A204.1 (cell line): ENCODE results near the gene ATP10A.

Experiments
- FAIRE-seq: peaks from 2 replicates; lab custom pipeline; 2012; peaks lifted over from hg19 to GRCh38; lab: Jason Lieb, UNC

ATP10A gene, protein sequence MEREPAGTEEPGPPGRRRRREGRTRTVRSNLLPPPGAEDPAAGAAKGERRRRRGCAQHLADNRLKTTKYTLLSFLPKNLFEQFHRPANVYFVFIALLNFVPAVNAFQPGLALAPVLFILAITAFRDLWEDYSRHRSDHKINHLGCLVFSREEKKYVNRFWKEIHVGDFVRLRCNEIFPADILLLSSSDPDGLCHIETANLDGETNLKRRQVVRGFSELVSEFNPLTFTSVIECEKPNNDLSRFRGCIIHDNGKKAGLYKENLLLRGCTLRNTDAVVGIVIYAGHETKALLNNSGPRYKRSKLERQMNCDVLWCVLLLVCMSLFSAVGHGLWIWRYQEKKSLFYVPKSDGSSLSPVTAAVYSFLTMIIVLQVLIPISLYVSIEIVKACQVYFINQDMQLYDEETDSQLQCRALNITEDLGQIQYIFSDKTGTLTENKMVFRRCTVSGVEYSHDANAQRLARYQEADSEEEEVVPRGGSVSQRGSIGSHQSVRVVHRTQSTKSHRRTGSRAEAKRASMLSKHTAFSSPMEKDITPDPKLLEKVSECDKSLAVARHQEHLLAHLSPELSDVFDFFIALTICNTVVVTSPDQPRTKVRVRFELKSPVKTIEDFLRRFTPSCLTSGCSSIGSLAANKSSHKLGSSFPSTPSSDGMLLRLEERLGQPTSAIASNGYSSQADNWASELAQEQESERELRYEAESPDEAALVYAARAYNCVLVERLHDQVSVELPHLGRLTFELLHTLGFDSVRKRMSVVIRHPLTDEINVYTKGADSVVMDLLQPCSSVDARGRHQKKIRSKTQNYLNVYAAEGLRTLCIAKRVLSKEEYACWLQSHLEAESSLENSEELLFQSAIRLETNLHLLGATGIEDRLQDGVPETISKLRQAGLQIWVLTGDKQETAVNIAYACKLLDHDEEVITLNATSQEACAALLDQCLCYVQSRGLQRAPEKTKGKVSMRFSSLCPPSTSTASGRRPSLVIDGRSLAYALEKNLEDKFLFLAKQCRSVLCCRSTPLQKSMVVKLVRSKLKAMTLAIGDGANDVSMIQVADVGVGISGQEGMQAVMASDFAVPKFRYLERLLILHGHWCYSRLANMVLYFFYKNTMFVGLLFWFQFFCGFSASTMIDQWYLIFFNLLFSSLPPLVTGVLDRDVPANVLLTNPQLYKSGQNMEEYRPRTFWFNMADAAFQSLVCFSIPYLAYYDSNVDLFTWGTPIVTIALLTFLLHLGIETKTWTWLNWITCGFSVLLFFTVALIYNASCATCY (N-terminal part only)

DNA sequence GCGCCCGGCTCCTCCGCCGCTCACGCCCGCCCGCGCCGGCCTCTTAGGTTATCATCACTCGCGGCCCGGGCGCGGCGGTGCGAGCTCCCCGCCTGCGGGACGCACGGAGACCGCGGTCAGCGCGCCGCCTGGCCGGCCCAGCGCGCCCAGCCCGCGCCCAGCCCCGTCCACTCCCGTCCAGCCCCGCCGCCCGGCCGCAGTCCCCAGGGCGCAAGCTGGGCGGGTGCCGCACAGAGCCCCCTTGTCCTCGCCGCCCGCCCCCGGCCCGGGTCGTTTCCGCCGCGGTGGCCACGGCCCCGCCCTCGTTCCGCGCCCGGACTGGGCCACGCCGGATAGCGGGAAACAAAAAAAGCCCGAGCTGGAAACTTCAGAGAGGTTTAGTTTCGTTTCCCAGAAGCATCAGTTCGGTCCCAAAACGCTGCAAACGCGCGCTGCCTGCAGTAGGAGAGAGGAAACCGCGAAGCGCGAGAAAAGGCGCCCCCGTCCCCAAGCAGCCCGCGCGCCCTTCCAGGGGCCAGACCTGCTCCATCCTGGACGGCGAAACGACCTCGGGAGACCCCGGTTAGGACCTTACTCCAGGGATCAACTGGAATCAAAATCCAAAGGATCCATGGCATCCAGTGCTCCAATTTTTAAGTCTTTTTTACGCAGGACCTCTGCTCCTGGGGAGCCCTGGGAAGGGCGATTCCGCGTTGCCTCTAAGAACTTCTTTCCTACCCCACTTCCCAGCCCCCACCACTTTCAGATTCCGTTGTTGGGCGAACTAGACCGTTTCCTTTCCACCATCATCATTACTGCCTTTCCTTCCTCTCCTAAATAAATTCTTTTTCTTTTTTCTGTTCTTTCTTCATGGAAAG lies at the start of gene ATP10A:
TSS of gene ATP10A (minus strand) at position 217 of the 857 bp plus-strand sequence. CDS start 231 bp downstream, outside the sequence.
- FAIRE-seq = no peak

DNA sequence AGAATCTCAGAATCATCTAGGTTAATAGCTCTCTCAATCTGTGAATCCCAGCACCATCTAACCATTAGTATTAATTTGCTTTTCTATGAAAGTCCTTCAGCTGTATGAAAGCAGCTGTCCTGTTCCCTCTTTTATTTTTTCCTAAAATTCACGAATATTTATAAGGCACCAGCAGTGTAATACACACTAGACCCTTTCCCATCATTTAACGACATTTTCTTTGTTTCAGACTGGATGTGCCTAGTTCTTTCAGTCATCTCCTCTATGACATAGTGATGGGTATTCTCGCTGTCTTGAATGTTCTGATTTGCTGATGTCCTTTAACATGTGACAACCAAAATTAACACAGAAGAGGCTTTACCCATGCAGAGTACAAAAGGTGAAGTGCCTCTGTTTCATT lies 48.9 kb upstream of the ATP10A start:
- no peak for FAIRE-seq

DNA sequence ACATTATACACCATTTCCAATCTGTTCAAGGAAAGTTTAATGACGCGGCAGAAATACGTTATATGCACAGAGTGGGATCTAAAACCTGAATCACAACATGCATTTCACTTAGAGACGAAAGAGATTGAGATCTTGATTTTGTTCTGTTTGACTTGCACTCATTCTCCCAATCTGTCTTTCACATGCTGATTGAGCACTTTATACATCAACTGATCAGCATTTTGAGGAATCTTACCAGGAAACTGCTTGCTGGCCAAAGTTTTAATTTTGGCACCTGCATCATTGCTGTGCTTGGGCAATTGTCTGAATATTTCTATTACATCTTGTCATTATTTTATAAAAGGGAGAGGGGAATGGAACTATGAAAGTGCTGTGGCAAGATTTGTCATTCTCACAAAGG lies 47.7 kb upstream of the ATP10A start:
- no peak for FAIRE-seq

DNA sequence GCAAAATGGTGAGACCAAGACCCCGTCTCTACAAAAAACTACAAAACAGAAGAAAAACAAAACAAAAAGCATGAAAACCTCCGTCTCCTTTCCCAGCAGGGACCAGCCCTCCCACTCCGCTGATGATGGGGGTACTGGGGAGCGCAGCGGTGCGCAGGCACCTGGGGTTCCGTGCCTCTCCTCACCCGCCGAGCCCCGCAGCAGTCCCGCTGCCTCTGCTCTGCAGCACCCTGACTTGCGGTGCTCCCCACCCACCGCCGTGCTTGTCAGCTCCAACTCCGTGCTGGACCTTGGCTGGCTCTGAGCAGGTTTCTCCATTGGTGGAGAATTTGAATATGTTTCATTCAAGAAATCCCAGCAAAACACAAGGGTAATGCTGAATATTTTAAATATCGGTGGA lies 46.7 kb upstream of the ATP10A start:
- FAIRE-seq = no peak

DNA sequence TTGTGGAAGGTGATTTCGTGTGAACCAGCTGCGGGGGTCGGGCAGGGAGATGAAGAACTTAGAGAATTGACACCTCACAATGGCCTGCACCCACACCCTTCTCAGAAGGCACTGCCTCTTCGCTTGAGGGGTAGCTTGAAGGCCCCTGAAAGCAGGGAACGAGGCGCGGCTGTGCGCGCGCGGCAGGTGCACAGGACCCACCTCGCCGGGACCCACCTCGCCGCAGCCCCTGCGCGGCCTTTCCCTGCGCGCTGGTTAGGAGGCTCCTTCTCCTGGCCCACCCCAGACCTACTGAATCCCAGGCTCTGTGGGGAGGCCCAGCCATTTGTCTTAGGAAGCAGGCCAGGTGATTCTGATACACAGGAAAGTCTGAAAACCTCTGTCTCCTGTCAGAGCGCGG lies 46.2 kb upstream of the ATP10A start:
- FAIRE-seq = no peak

DNA sequence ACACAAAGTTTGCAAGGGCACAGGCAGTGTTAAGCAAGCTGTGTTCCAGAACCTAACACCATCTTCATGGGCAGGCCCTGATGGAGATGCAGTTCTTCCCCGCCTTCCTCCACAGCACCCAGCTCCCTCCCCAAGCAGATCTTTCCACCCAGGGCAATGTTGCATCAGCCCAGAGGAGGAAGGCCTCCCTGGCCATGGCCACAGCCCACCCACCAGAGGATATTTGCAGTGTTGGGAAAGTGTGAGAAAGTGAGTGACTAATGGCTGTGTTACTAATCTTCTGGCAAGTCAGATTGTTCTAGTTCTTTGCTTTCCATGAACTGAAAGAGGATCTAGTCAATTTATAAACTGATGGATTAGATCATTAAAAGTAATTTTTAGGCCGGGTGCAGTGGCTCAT lies 42.0 kb upstream of the ATP10A start:
- no peak for FAIRE-seq

DNA sequence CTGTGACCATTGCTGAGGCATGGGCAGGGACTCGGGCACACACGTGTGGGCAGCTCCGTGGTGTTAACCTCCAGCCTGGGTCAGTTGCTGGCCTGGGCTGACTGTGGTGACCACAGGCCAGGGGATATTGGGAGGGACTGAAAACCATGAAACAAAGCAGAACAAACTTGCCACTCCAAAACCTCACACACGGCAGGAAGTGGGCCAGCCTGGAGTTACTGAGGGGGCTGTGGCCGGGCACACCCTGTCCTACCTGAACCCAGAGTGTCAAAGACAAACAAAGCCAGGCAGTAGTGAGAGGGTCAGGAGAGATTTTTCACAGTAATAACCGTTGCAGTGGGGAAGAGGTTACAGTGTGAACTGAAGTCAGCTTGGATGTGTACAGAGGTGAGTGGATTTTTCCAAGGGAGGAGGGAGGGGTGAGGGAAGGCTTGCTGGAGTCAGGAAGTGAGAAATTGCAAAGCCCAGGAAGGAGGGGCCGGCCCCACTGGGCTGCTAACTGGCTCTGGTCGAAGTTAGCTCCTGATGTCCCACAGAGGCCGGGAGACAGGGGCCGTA lies 40.0 kb upstream of the ATP10A start:
- FAIRE-seq = no peak

DNA sequence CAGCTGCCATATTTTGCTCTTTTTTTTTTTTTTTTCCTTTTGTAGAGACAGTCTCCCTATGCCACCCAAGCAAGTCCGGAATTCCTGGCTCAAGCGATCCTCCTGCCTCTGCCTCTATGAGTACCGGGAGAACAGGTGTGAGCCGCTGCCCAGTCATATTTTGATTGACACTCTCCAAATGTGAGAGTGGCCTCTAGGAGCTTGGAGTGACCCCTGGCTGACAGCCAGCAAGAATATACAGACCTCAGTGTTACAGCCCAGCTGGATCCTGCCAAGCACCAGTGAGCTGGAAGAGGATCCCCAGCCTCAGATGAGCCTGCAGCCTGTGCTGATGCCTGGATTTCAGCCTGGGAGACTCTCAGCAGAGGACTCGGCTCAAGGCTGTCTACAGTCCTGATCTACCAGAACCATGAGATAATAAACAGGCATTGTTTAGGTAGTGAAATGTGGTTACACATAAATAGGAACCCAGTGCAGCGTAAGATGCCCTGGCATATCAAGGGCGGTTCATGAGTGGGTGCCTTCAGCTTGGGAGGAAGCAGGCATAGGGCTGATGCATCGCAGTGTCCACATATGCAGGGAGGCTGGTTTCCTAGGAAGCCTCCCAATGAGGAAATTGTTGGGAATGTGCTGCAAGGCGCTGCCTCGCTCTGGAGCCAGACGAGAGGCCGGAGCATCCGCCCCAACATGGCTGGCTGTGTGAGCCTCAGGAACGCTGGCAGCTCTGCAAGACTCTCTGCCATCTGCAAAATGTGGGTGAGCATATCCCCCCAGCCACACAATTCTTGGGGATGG lies 38.9 kb upstream of the ATP10A start:
- FAIRE-seq = no peak

DNA sequence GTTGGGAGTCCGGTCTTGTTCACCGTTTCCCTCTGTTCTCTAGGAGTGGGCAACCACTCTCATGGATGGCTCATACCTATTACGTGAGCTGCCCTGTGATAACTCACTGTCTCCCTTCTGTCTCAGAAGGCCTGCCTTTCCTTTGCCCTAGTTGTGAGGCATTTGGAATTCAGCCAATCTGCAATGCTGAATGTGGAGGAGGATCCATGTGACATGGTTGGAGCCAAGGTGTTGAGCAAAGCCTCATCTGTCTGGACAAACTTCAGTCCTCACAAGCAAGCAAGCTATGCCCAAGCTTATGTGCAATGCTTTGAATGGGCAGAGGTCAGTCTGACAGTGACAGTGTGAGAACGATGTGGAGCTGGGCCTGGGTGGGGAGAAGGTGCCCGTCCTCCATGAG lies 37.8 kb upstream of the ATP10A start:
- FAIRE-seq = no peak

DNA sequence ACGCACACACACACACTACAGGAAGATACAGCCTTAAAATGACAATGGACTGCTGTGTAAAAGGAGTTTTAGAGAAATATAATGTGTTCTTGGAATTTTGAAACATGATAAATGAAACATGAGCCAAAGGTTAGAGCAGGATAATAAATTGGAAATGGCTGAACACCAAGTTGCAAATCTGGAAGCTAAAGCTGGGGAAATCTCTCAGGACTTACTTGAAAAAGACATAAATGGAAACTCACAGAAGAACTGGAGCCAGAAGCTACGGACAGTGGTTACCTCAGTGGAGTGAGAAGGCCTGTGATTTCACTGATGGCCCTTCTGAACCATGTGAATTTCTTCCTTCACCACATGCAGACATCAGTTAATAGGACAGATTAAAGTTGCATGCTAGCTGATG lies 37.3 kb upstream of the ATP10A start:
- no peak for FAIRE-seq

DNA sequence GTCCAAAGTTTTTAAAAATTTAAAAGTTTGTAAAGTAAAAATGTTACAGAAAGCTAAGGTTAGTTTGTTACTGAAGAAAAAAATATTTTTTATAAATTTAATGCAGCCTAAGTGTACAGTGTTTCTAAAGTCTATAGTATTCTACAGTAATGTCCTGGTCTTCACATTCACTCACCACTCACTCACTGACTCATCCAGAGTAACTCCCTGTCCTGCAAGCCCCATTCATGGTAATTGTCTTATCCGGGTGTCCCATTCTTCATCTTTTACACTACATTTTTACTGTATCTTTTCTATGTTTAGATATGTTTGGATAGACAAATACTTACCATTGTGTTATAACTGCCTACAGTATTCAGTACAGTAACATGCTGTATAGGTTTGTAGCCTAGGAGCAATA lies 36.7 kb upstream of the ATP10A start:
- no peak for FAIRE-seq

DNA sequence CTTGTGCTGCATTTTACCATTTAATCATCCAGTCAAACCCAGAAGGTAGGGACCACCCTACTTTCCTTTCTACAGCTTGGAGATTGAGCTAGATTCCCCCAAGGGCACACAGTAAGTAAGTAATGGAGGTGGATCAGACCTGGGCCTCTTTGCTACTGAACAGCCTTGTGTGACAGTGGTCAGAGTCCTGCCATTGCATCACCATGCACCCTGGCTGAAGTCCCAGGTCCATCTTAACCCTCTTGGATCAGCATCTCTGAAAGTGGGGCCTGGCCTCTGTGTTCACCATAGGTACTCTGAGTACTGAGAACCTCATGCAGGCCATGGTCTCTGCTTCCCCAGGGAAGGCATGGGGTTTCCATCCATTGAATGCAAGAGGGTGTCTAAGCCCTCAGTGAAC lies 34.5 kb upstream of the ATP10A start:
- FAIRE-seq = no peak

DNA sequence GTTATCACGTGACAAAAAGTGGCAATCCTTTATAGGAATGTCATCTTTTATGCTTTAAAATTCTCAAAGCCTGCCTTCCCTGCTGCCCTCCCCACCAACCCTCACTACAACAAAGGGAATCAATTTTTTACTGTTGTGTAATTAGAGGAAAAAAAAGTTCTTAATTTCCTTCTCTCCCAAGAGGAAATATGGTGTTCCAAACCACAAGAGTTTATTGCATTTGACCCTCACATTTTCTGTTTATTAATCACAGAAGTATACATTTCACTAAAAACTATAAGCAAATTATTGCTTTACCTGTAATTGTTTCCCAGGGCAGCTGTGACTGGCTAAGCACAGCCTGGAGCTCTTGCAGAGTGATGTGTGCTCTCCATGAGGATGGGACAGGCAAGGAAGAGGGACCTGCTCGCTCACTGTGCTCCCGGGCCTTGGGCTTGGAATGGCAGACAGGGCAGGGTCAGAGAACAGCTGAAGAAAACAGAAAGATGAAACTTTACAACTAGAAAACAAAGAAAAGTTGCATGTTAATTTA lies 31.3 kb upstream of the ATP10A start:
- no peak for FAIRE-seq

DNA sequence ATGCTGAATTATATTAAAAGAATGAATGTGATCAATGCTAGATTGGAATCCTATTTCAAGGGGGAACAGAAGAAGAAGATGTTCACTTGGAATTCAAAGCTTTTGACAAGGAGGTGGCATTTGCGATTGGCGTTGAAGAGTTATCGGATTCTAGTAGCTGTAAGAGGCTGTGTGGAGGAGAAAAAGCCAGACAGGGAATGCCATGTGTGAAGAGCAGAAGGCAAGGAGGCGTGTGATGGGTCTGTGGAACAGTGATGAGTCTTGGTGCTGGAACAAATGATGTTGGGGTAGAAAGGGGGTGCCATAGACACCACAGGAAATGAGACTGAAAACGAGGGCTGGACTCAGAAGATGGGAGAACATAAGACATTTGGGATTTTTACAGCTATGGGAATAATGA lies 30.5 kb upstream of the ATP10A start:
- no peak for FAIRE-seq

DNA sequence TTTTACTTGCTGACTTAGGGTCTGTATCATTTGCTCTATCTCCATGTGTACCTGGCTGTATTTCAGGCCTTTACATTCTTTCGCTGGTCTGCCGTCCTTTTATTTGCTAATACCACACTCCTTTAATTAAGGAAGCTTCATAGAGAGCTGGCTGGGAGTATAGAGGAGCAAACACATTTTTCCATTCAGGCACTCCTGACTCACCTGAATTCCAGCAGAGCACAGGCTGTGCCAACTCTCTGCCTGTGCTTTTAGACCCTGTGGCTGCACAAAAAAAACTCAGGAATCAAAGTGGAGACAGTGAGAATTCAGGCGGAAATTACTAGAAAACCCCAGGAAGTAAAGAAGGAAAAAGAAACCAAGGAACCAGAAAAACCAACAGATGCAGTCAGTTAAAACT lies 29.0 kb upstream of the ATP10A start:
- FAIRE-seq = no peak

DNA sequence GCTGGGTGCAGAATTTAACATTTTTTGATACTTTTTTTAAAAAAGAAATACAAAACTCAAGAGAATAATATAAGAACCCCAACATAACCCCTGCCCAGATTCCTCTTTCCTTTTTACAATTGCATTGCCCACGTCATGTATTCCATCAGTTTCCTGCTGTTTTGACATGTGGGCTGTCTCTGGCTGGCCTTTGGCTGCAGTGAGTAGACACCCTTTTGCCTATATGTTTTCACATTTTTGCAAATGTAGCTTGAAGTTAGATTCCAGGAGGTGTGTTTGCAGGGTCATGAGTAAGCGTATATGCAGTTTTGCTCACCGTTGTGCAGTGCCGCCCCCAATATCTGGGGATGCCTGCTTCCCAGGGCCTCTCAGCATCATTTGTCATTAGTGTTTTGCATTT lies 28.0 kb upstream of the ATP10A start:
- no peak for FAIRE-seq

DNA sequence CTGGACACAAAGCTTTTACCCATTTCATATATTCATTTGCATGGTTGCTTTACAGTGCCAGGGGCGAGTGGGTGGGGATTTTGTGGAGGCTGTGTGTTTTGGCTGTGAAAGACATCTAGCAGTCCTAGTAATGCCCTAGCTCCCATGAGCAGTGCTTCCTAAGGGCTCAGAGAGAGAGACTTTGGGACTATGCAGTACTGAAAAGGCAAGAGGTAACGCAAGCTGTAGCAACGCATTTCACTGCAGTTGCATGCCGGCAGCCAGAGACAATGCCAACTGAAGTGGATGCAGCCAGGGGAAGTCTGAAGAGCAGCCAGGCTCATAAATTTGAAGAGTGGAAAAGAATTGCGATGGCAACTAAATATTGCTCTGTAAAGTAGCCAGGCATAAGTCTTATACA lies 27.4 kb upstream of the ATP10A start:
- FAIRE-seq = no peak

DNA sequence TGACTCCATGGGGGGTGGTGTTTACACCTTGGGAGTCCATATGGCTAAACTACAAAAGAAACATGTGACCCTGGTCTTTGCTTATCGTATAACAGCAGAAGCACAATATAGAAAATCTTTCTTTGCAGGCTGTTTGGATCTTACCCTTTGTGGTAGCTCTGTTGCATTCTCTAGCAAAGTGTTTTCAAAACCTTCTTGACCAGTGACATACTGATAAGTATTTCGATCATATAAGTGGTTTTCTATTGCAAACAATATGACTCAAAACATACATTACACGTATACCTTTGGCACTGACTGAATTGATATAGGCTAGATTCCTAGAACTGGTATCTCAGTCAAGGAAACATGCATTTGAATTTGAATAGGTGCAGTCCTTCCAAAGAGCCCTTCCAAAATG lies 24.7 kb upstream of the ATP10A start:
- FAIRE-seq = no peak

DNA sequence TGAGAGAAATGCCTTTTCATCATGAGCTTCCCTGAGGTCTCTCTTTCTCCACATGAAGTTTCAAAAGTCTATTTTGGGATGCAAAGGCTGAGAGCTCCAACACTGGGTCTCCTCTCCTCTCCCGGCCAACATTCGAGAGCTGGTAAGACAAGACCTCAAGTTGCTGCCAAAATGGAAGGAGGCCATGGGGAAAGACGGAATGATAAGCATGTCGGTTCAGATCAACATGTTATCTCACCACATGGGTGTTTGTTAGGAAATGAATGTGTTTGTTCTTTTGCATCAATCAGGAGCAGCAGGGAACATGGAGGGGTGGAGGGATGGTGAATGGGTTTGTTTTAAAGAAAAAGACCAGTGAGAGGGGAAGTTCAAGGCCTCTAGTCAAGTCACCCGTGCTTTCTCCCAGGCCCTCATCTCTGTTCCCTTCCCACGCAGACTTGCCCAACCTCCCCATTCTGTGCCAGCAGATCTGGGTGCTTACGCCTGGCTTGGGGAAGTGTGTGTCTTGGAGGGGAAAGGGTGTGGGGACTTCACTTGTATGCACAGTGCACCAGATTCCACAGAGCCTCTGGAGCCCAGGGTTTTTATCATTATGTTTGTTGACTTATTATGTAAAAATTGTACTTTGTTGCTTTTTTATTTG lies 23.5 kb upstream of the ATP10A start:
- FAIRE-seq = no peak

DNA sequence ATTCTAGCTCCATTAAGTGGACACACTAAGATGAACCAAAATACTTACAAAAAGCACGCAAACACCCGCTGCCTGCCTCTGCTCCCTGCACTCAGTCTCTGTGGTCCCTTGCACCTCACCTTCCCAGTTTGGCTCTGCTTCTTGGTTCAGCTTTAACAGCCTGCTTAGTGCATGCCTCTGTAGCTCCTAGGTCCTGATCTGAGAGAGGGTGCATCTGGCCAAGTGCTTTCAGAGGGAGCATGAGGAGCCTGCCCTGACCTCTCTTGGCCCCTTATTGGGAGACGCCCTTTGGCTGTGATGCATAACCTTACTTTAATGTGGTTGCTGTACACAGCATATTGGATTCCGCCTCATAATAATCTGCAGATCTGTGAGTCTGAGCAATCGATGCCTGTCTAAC lies 21.2 kb upstream of the ATP10A start:
- no peak for FAIRE-seq
